Measurements from ENCODE around the gene ELK1.

ELK1 gene

GRCh38 chrX:47645530-47645929 lies 4.8 kb downstream of the ELK1 start:
- DNase-seq (ENCODE audit: low read depth), result no peak

DNA sequence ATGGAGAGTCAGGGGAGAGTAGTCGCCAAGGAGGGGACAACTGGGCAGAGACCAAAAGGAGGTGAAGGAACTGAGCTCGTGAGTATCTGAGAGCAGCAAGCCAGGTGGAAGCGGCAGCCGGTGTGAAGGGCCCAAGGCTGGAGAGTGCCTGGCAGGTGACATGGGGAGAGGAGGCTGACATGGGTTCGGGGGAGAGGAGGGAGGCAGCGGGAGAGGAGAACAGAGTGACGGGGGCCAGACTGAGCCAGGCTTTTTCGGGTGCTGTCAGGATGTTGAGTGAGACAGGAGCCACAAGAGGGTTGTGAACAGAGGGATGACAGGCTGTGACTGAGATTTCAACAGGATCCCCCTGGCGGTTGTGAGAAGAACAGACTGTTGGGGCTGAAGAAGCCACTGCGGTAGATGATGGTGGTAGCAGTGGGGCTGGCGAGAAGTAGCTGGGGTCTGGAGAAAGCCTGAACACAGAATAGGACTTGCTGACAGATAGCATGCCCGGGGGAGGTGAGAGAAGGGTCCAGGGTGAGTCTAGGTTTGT lies 5.7 kb downstream of the ELK1 start:
- no peak for DNase-seq (ENCODE audit: low read depth)

DNA sequence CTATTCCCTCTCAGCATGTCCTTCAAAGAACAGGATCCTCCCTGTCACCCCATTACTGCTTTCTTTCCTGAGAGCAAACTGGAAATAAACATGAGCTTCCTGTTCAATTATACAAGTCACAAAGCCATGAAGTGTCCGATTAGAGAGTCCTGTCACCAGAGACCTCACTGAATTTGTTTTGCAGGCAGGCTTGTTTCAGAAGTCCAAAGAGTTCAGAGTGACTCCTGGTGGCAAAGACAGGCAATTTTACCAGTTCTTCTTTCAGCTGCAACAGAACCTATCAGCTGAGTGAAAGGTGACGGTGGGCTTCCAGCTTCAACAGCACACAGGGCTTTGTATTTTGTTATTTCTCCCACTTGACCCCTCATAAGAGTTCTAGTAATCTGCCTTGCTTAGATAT lies 6.4 kb downstream of the ELK1 start:
- no peak for DNase-seq (ENCODE audit: low read depth)

- DNase-seq (ENCODE audit: low read depth), result no peak
Measured at GRCh38 chrX:47638816-47639215, 11.5 kb downstream of the ELK1 start.

DNA sequence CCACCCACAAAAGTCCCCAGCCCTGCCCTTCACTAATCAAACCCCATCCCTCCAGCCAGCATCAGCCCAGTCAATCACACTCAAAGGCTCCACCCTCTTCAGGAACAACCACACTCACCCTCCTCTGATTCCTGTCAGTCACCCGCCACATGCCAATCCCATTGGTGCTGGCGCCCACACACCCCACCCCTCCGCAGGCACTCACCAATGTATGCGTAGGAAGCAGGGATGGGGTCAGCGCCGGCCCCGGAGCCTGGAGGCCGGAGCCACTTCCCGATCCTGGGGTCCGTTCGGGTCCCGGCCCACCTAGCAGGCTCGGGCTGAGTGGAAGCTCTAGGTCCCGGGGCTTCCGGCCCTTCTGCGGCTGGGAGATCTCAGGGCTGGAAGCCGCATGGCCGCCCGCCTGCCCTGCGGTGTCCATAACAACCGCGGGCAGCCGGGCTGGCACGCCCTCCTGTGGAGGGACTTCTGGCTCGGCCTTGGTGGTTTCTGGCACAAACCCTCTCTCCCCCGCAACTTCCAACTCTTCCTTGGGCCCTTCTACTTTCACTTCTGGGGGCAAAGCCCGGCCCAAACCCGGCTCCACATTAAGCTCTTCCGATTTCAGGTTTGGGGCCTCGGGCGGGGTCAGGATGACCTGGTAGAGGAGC lies 12.7 kb downstream of the ELK1 start:
- DNase-seq (ENCODE audit: low read depth), result no peak

- DNase-seq (ENCODE audit: low read depth), result no peak
Measured at GRCh38 chrX:47634871-47635575, 15.3 kb downstream of the ELK1 start.

- no peak for DNase-seq (ENCODE audit: low read depth)
Measured at GRCh38 chrX:47633689-47634590, 16.4 kb downstream of the ELK1 start.

- DNase-seq (ENCODE audit: low read depth), result no peak
Measured at GRCh38 chrX:47632666-47633065, 17.7 kb downstream of the ELK1 start.

- no peak for DNase-seq (ENCODE audit: low read depth)
Measured at GRCh38 chrX:47631676-47632075, 18.7 kb downstream of the ELK1 start.

GRCh38 chrX:47629419-47630200 lies 20.8 kb downstream of the ELK1 start, which contains the start of gene CFP:
CFP (minus strand) TSS chrX:47629930; CDS start chrX:47629844, 86 bp downstream.
- no peak for DNase-seq (ENCODE audit: low read depth)

GRCh38 chrX:47628982-47629381 lies 21.4 kb downstream of the ELK1 start:
- no peak for DNase-seq (ENCODE audit: low read depth)

DNA sequence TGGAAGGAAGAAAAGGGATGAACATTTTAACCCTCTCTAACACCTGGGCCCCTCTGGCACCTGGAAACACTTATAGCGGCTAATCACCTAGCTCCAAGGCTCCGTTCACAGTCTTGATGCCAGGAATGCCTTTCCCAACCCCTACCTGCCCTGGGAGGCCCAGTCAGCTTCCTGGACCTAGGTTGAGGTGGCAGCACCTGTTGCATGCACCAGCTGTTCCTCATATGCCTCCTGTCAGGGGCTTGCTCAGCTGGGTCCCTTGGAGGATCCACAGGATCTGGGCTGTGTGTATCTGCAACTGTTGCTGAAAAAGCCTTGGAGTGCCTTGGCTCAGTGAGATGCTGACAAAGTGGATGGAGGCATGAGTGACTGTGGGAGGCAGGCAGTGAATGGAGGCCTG lies 25.0 kb downstream of the ELK1 start:
- DNase-seq (ENCODE audit: low read depth), result no peak

DNA sequence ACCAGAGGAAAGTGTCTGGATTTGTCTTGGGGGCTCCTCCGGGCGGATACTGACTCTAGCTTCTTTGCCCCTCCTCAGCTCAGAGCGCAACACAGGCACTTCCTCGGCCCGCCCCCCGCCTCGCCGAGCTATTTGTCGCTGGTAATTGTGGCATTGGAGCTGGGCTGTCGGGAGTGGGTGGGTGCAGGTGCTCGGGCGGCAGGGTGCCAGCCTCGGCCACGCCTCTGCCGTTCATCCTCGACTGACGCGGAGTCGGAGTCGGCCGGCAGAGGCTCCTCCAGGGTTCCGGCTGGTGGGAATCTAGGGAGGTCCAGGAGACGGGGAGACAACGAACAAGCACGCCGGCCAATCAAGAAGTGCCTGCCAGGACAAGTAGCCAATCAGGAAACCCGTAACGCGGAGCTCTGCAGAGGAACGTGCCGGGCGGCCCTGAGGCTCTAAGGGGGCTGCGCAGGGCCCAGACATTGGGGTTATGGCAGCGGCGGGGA lies 26.8 kb downstream of the ELK1 start:
- DNase-seq (ENCODE audit: low read depth), result peak; percentile 25

- no peak for DNase-seq (ENCODE audit: low read depth)
Measured at GRCh38 chrX:47621851-47622250, 28.5 kb downstream of the ELK1 start.

DNA sequence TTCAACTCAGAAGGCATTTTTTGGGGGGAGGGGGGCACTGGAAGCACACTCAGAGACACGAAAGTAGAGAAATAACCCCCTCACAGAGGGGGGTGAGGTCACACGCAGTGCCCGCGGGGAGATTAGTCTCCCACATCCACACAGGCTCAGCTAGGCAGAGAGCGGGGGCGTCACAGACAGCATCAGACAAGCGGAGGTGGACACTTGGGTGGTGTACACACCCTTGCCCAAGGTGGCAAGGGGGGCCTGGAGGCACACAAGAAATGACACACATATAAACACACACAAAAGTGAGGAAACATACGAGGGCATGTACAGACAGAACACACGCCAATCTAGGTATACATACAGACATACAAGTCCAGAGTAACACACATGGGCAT lies 30.1 kb downstream of the ELK1 start:
- no peak for DNase-seq (ENCODE audit: low read depth)

- DNase-seq (ENCODE audit: low read depth), result peak; percentile 60
Measured at GRCh38 chrX:47619486-47620302, 30.7 kb downstream of the ELK1 start, which contains the start of gene SYN1. SYN1 (minus strand) TSS chrX:47619857; CDS start chrX:47619728, 129 bp downstream.

- no peak for DNase-seq (ENCODE audit: low read depth)
Measured at GRCh38 chrX:47618923-47619485, 31.4 kb downstream of the ELK1 start.

GRCh38 chrX:47614618-47615017 lies 35.7 kb downstream of the ELK1 start:
- no peak for DNase-seq (ENCODE audit: low read depth)

DNA sequence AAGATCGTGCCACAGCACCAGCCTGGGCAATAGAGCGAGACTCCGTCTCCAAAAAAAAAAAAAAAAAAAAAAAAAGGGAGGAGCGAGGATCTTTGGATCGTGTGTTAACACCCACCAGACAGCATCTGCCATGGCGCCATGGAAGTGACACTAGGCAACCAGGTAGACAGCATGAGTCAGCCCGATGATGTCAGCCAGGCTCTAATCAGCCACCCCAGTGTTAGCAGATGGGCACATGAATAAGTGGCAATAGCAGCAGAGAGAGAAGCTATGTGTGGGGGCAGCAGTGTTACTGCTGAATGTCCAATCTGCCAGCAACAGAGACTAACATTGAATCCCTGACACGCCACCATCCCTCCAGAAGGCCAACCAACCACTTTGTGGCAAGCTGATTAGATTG lies 37.3 kb downstream of the ELK1 start:
- DNase-seq (ENCODE audit: low read depth), result no peak

- no peak for DNase-seq (ENCODE audit: low read depth)
Measured at GRCh38 chrX:47612418-47612817, 37.9 kb downstream of the ELK1 start.
